ENCODE measurements around the gene CCDC92. TPM values are rescaled to one million over a fixed set of nuclear protein-coding genes. Genes with fewer than 3 reads are reported as not detected.
"Not testable (repeated sequence)": the region's sequence is repeated elsewhere in the genome, so short reads cannot be mapped to it uniquely, and the experiment has no call there.

Gene CCDC92
- total RNA-seq, 2 experiments from 2014 or later, result 3.3 to 3.7 TPM

GRCh38 chr12:123952037-123952436, 20.6 kb downstream of the CCDC92 start:
- Mint-ChIP-seq H3K9me3 (no peaks in the 10 kb centered on the region), H3K27ac (no peak overlapping the region), H3K27me3 (ENCODE audit: low read depth) (no peaks in the 10 kb centered on the region), H3K4me1 (ENCODE audit: low read depth) (no peaks in the 10 kb centered on the region), H3K36me3 (ENCODE audit: low read depth) (no peaks in the 10 kb centered on the region), H3K4me3 (no peak overlapping the region)
- intact Hi-C loops (cut with micrococcal nuclease), result no loop called here
- no peak for DNase-seq
- CTCF ChIA-PET, result interaction anchor here (1.0 kb wide), 1 partner anchor 10 kb away, joined by 4 read pairs; no protein-coding TSS in a partner anchor

GRCh38 chr12:123951467-123951866, 21.2 kb downstream of the CCDC92 start:
- no peak overlapping the region for H3K4me3 Mint-ChIP-seq
- CTCF ChIA-PET, result interaction anchor here (1.0 kb wide), 1 partner anchor 10 kb away, joined by 4 read pairs; no protein-coding TSS in a partner anchor
- no peak overlapping the region for H3K27ac Mint-ChIP-seq
- H3K27me3 Mint-ChIP-seq (ENCODE audit: low read depth), result no peaks in the 10 kb centered on the region
- intact Hi-C loops (cut with micrococcal nuclease), result no loop called here
- no peaks in the 10 kb centered on the region for H3K36me3 Mint-ChIP-seq (ENCODE audit: low read depth)
- DNase-seq, result no peak
- no peaks in the 10 kb centered on the region for H3K9me3 Mint-ChIP-seq
- no peaks in the 10 kb centered on the region for H3K4me1 Mint-ChIP-seq (ENCODE audit: low read depth)

GRCh38 chr12:123950476-123951349, 21.9 kb downstream of the CCDC92 start:
- Mint-ChIP-seq H3K27ac (no peak overlapping the region), H3K9me3 (no peaks in the 10 kb centered on the region), H3K27me3 (ENCODE audit: low read depth) (no peaks in the 10 kb centered on the region), H3K36me3 (ENCODE audit: low read depth) (no peaks in the 10 kb centered on the region), H3K4me1 (ENCODE audit: low read depth) (no peaks in the 10 kb centered on the region), H3K4me3 (no peak overlapping the region)
- no peak for DNase-seq
- intact Hi-C loops (cut with micrococcal nuclease), result no loop called here
- CTCF ChIA-PET, result no interaction called here

GRCh38 chr12:123949770-123950165, 22.9 kb downstream of the CCDC92 start:
- Mint-ChIP-seq H3K36me3 (ENCODE audit: low read depth) (no peaks in the 10 kb centered on the region), H3K4me3 (no peak overlapping the region), H3K9me3 (no peaks in the 10 kb centered on the region), H3K4me1 (ENCODE audit: low read depth) (no peaks in the 10 kb centered on the region), H3K27ac (no peak overlapping the region), H3K27me3 (ENCODE audit: low read depth) (no peaks in the 10 kb centered on the region)
- DNase-seq, result no peak
- CTCF ChIA-PET, result no interaction called here
- intact Hi-C loops (cut with micrococcal nuclease), result no loop called here

- H3K9me3 Mint-ChIP-seq, result no peaks in the 10 kb centered on the region
- H3K27me3 Mint-ChIP-seq (ENCODE audit: low read depth), result no peaks in the 10 kb centered on the region
- H3K36me3 Mint-ChIP-seq (ENCODE audit: low read depth), result no peaks in the 10 kb centered on the region
- intact Hi-C loops (cut with micrococcal nuclease), result no loop called here
- CTCF ChIA-PET, result interaction anchor here (1.2 kb wide), 1 partner anchor 44 kb away, joined by 4 read pairs; no protein-coding TSS in a partner anchor
- no peak overlapping the region for H3K27ac Mint-ChIP-seq
- H3K4me1 Mint-ChIP-seq (ENCODE audit: low read depth), result no peaks in the 10 kb centered on the region
- no peak overlapping the region for H3K4me3 Mint-ChIP-seq
- DNase-seq, result no peak
These were observed 23.5 kb downstream of the CCDC92 start for GRCh38 chr12:123948796-123949769.

- intact Hi-C loops (cut with micrococcal nuclease), result no loop called here
- no peak for DNase-seq
- H3K27me3 Mint-ChIP-seq (ENCODE audit: low read depth), result no peaks in the 10 kb centered on the region
- H3K4me1 Mint-ChIP-seq (ENCODE audit: low read depth), result no peaks in the 10 kb centered on the region
- H3K36me3 Mint-ChIP-seq (ENCODE audit: low read depth), result no peaks in the 10 kb centered on the region
- CTCF ChIA-PET, result interaction anchor here (1.2 kb wide), 1 partner anchor 43 kb away, joined by 4 read pairs; no protein-coding TSS in a partner anchor
- H3K27ac Mint-ChIP-seq, result no peak overlapping the region
- H3K4me3 Mint-ChIP-seq, result no peak overlapping the region
- no peaks in the 10 kb centered on the region for H3K9me3 Mint-ChIP-seq
These were observed 24.2 kb downstream of the CCDC92 start for GRCh38 chr12:123948401-123948795.

GRCh38 chr12:123947531-123947930, 25.1 kb downstream of the CCDC92 start:
- CTCF ChIA-PET; H3K36me3 Mint-ChIP-seq (ENCODE audit: low read depth); H3K9me3 Mint-ChIP-seq; intact Hi-C loops (cut with micrococcal nuclease); H3K27me3 Mint-ChIP-seq (ENCODE audit: low read depth); H3K27ac Mint-ChIP-seq; DNase-seq; H3K4me3 Mint-ChIP-seq; H3K4me1 Mint-ChIP-seq (ENCODE audit: low read depth): not testable (repeated sequence)

- intact Hi-C loops (cut with micrococcal nuclease); H3K36me3 Mint-ChIP-seq (ENCODE audit: low read depth); H3K4me1 Mint-ChIP-seq (ENCODE audit: low read depth); H3K27me3 Mint-ChIP-seq (ENCODE audit: low read depth); H3K4me3 Mint-ChIP-seq; CTCF ChIA-PET; DNase-seq; H3K27ac Mint-ChIP-seq; H3K9me3 Mint-ChIP-seq: not testable (repeated sequence)
These were observed 25.8 kb downstream of the CCDC92 start for GRCh38 chr12:123946516-123947505.

- Mint-ChIP-seq H3K4me1 (ENCODE audit: low read depth) (no peaks in the 10 kb centered on the region), H3K9me3 (peaks cover 8% of the 10 kb centered on the region), H3K36me3 (ENCODE audit: low read depth) (peaks cover 7% of the 10 kb centered on the region), H3K27ac (no peak overlapping the region), H3K4me3 (no peak overlapping the region), H3K27me3 (ENCODE audit: low read depth) (no peaks in the 10 kb centered on the region)
- DNase-seq, result no peak
- CTCF ChIA-PET, result no interaction called here
- intact Hi-C loops (cut with micrococcal nuclease), result no loop called here
These were observed 26.5 kb downstream of the CCDC92 start for GRCh38 chr12:123946152-123946515.

- no peak overlapping the region for H3K4me3 Mint-ChIP-seq
- DNase-seq, result no peak
- H3K4me1 Mint-ChIP-seq (ENCODE audit: low read depth), result no peaks in the 10 kb centered on the region
- intact Hi-C loops (cut with micrococcal nuclease), result no loop called here
- peaks cover 8% of the 10 kb centered on the region for H3K9me3 Mint-ChIP-seq
- no peak overlapping the region for H3K27ac Mint-ChIP-seq
- CTCF ChIA-PET, result interaction anchor here (0.6 to 0.7 kb wide), 2 partner anchors 14 to 22 kb away, joined by 3 read pairs; no protein-coding TSS in a partner anchor
- H3K36me3 Mint-ChIP-seq (ENCODE audit: low read depth), result peaks cover 7% of the 10 kb centered on the region
- H3K27me3 Mint-ChIP-seq (ENCODE audit: low read depth), result no peaks in the 10 kb centered on the region
These were observed 27.1 kb downstream of the CCDC92 start for GRCh38 chr12:123945287-123946151.

- intact Hi-C loops (cut with micrococcal nuclease), result no loop called here
- Mint-ChIP-seq H3K9me3 (peaks cover 8% of the 10 kb centered on the region), H3K27me3 (ENCODE audit: low read depth) (no peaks in the 10 kb centered on the region), H3K27ac (no peak overlapping the region), H3K4me3 (no peak overlapping the region), H3K4me1 (ENCODE audit: low read depth) (no peaks in the 10 kb centered on the region), H3K36me3 (ENCODE audit: low read depth) (peaks cover 7% of the 10 kb centered on the region)
- no peak for DNase-seq
- CTCF ChIA-PET, result interaction anchor here (0.7 kb wide), 1 partner anchor 15 kb away, joined by 3 read pairs; no protein-coding TSS in a partner anchor
These were observed 27.9 kb downstream of the CCDC92 start for GRCh38 chr12:123944696-123945095.

Measured in activated naive CD4-positive, alpha-beta T cell treated with anti-CD3 and anti-CD28 coated beads for 36 hours (primary cell).